T-helper 1 cell treated with Interleukin-12 subunit alpha and Interleukin-12 subunit beta and Interleukin-4 antibody, amounts not matched to agents 30 ng/mL and 1 ng/mL, for 36 hours (primary cell): ENCODE results near the gene COA4. TPM values are rescaled to one million over a fixed set of nuclear protein-coding genes. Genes with fewer than 3 reads are reported as not detected.
"Not testable (repeated sequence)": the region's sequence is repeated elsewhere in the genome, so short reads cannot be mapped to it uniquely, and the experiment has no call there.

Source experiments
- intact Hi-C: fragments of 100-400 bp; cut with micrococcal nuclease; formaldehyde crosslinking; loops from one replicate; pipeline ENCODE4 v1.15.1; 2024
- total RNA-seq: library from RNA; stranded (reverse); gene quantifications from 2 replicates; pipeline ENCODE4 v1.2.3, GENCODE V29; 2022

The COA4 gene
- 62.2 and 73.1 TPM in 2 replicates for total RNA-seq

- intact Hi-C loops, result loop anchor here (1.0 to 10.0 kb wide), 12 partner anchors 88 to 1152 kb away; partner anchors contain the start of genes C2CD3, FAM168A, LIPT2 and PGM2L1
Observed at GRCh38 chr11:73876424-73877310, at the start of gene COA4, which contains the start of gene PAAF1. Gene COA4, minus strand, starts transcription at chr11:73876846. Its CDS starts 3,468 bp downstream, at chr11:73873378. Gene PAAF1, plus strand, starts transcription at chr11:73876999. Its CDS starts 23 bp downstream, at chr11:73877022.

- intact Hi-C loops, result no loop called here
Observed at GRCh38 chr11:73921180-73921579, 44.5 kb upstream of the COA4 start.

- intact Hi-C loops, result no loop called here
Observed at GRCh38 chr11:73916435-73916834, 39.8 kb upstream of the COA4 start.

- intact Hi-C loops, result no loop called here
Observed at GRCh38 chr11:73914284-73914683, 37.6 kb upstream of the COA4 start.

- intact Hi-C loops, result no loop called here
Observed at GRCh38 chr11:73913472-73913871, 36.8 kb upstream of the COA4 start.

- intact Hi-C loops, result no loop called here
Observed at GRCh38 chr11:73912026-73912425, 35.4 kb upstream of the COA4 start.

- intact Hi-C loops, result no loop called here
Observed at GRCh38 chr11:73907191-73907590, 30.5 kb upstream of the COA4 start.

- intact Hi-C loops, result no loop called here
Observed at GRCh38 chr11:73902303-73902702, 25.7 kb upstream of the COA4 start.

- intact Hi-C loops, result no loop called here
Observed at GRCh38 chr11:73894725-73895335, 18.2 kb upstream of the COA4 start.

GRCh38 chr11:73893041-73893440 lies 16.4 kb upstream of the COA4 start:
- intact Hi-C loops, result no loop called here

- intact Hi-C loops, result no loop called here
Observed at GRCh38 chr11:73889536-73889935, 12.9 kb upstream of the COA4 start.

- intact Hi-C loops, result no loop called here
Observed at GRCh38 chr11:73889019-73889418, 12.4 kb upstream of the COA4 start.

GRCh38 chr11:73888244-73888643 lies 11.6 kb upstream of the COA4 start:
- intact Hi-C loops, result no loop called here

- intact Hi-C loops, result no loop called here
Observed at GRCh38 chr11:73883856-73884255, 7.2 kb upstream of the COA4 start.

- intact Hi-C loops, result not testable (repeated sequence)
Observed at GRCh38 chr11:73880449-73880848, 3.8 kb upstream of the COA4 start.

GRCh38 chr11:73878771-73879170 lies 2.1 kb upstream of the COA4 start:
- intact Hi-C loops, result loop anchor here (10.0 kb wide), 2 partner anchors 504 to 1154 kb away; partner anchors contain the start of gene RELT

- intact Hi-C loops, result loop anchor here (1.0 to 10.0 kb wide), 10 partner anchors 88 to 1151 kb away; partner anchors contain the start of genes C2CD3, LIPT2, PGM2L1 and POLD3
Observed at GRCh38 chr11:73875840-73876239, 806 bp downstream of the COA4 start.

GRCh38 chr11:73875380-73875779 lies 1.3 kb downstream of the COA4 start:
- intact Hi-C loops, result loop anchor here (10.0 kb wide), 2 partner anchors 501 to 1151 kb away; partner anchors contain the start of gene RELT

GRCh38 chr11:73872749-73873357 lies 3.8 kb downstream of the COA4 start:
- intact Hi-C loops, result loop anchor here (10.0 kb wide), 2 partner anchors 498 to 1148 kb away; partner anchors contain the start of gene RELT

- intact Hi-C loops, result loop anchor here (10.0 kb wide), 2 partner anchors 495 to 1145 kb away; partner anchors contain the start of gene RELT
Observed at GRCh38 chr11:73870261-73870660, 6.4 kb downstream of the COA4 start.

GRCh38 chr11:73869332-73869949 lies 7.2 kb downstream of the COA4 start:
- intact Hi-C loops, result no loop called here
